ENCODE measurements around the gene EHD1.

Gene EHD1

GRCh38 chr11:64871492-64871891, 6.9 kb downstream of the EHD1 start:
- DNase-seq = no peak

- DNase-seq = no peak
Measured at GRCh38 chr11:64870893-64871466, 7.4 kb downstream of the EHD1 start.

- DNase-seq = peak; percentile 78
Measured at GRCh38 chr11:64870176-64870892, 8.1 kb downstream of the EHD1 start.

GRCh38 chr11:64869571-64870175, 8.7 kb downstream of the EHD1 start:
- no peak for DNase-seq

- DNase-seq = no peak
Measured at GRCh38 chr11:64868904-64869570, 9.4 kb downstream of the EHD1 start.

GRCh38 chr11:64867748-64868462, 10.5 kb downstream of the EHD1 start:
- DNase-seq = no peak

- no peak for DNase-seq
Measured at GRCh38 chr11:64866173-64866491, 12.3 kb downstream of the EHD1 start.

- DNase-seq = no peak
Measured at GRCh38 chr11:64865286-64866172, 12.9 kb downstream of the EHD1 start.

GRCh38 chr11:64864473-64865285, 13.7 kb downstream of the EHD1 start:
- DNase-seq = no peak

GRCh38 chr11:64864135-64864472, 14.3 kb downstream of the EHD1 start:
- no peak for DNase-seq

GRCh38 chr11:64863391-64864060, 14.9 kb downstream of the EHD1 start:
- no peak for DNase-seq

- no peak for DNase-seq
Measured at GRCh38 chr11:64862987-64863390, 15.4 kb downstream of the EHD1 start.

- peak; percentile 93 for DNase-seq
Measured at GRCh38 chr11:64861227-64861975, 17.0 kb downstream of the EHD1 start.

GRCh38 chr11:64859542-64860414, 18.6 kb downstream of the EHD1 start:
- DNase-seq = peak; percentile 93

- peak; percentile 37 for DNase-seq
Measured at GRCh38 chr11:64858467-64859263, 19.8 kb downstream of the EHD1 start.

- DNase-seq = no peak
Measured at GRCh38 chr11:64857485-64857884, 20.9 kb downstream of the EHD1 start.

- DNase-seq = peak; percentile 91
Measured at GRCh38 chr11:64856382-64857227, 21.8 kb downstream of the EHD1 start.

Measured in GF-D8 (cell line).